KMS-11 (cell line): Measurements from ENCODE around the gene PPP4C.
A peak's percentile ranks its signal among the peaks of the same experiment; 100 is the strongest.

Experiments used
- H2AFZ ChIP-seq: fragments of 200-600 bp; sonication (generic); 2 replicates; pipeline ENCODE4 v1.6.1; 2016; ENCODE audit warnings: antibody characterized with exemption, mixed run types, low read depth
- H3K27ac ChIP-seq: fragments of 200-600 bp; sonication (generic); 2 replicates; pipeline ENCODE4 v1.6.1; 2016; ENCODE audit warnings: mild to moderate bottlenecking, mixed run types
- H3K27me3 ChIP-seq: fragments of 200-600 bp; sonication (generic); 2 replicates; pipeline ENCODE4 v1.6.1; 2017; ENCODE audit warnings: mild to moderate bottlenecking, low read depth, mixed run types, moderate library complexity; ENCODE audit not compliant: insufficient read depth
- H3K36me3 ChIP-seq: fragments of 200-600 bp; sonication (generic); 2 replicates; pipeline ENCODE4 v1.6.1; 2017; ENCODE audit warnings: mild to moderate bottlenecking, mixed run types; ENCODE audit not compliant: insufficient read depth
- H3K4me1 ChIP-seq: fragments of 200-600 bp; sonication (generic); 2 replicates; pipeline ENCODE4 v1.6.1; 2016; ENCODE audit warnings: mild to moderate bottlenecking, low read depth, mixed run types; ENCODE audit not compliant: poor library complexity, severe bottlenecking
- H3K4me2 ChIP-seq: fragments of 200-600 bp; sonication (generic); 2 replicates; pipeline ENCODE4 v1.7.0; 2016; ENCODE audit warnings: mild to moderate bottlenecking, mixed run types
- H3K4me3 ChIP-seq: fragments of 200-600 bp; sonication (generic); IDR thresholded peaks from 2 replicates; pipeline ENCODE4 v1.6.1; 2017; ENCODE audit warnings: low read depth, low read length, mixed read lengths; ENCODE audit not compliant: insufficient read depth
- H3K79me2 ChIP-seq: fragments of 200-600 bp; sonication (generic); 2 replicates; pipeline ENCODE4 v1.6.1; 2016; ENCODE audit warnings: low read depth, mixed run types; ENCODE audit not compliant: insufficient read depth
- H3K9ac ChIP-seq: fragments of 200-600 bp; sonication (generic); 2 replicates; pipeline ENCODE4 v1.6.1; 2016; ENCODE audit warnings: mild to moderate bottlenecking, mixed run types
- H4K20me1 ChIP-seq: fragments of 200-600 bp; sonication (generic); 2 replicates; pipeline ENCODE4 v1.6.1; 2016; ENCODE audit warnings: mild to moderate bottlenecking, mixed run types; ENCODE audit not compliant: insufficient read depth
- TF ChIP-seq, protein P1 (sequence below): fragments of 200-600 bp; sonication (generic); conservative IDR thresholded peaks from 2 replicates; pipeline ENCODE4 v1.6.1; 2017; ENCODE audit warnings: low read depth, mild to moderate bottlenecking, antibody characterized with exemption, low read length, moderate library complexity, mixed read lengths

The PPP4C gene

DNA sequence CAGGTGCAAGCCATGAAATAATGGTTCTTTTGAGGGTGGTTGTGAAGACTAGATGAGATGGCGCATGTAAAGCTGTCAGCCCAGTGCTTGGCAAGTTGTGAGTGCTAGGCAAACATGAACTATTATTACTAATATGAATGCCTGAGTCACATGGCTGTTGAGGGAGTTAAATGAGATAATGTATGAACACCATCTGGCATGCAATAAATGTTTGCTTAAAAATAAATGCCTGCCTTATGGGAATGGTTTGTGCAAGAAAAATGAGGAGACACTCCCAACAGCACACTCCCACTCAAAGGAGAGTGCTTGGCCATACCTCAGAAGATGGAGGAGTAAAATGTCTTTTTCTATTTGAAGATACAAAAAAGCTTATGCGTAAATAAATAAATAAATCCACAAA lies 43.6 kb downstream of the PPP4C start:
- H3K79me2 ChIP-seq = no peaks in the 10 kb centered on the region

DNA sequence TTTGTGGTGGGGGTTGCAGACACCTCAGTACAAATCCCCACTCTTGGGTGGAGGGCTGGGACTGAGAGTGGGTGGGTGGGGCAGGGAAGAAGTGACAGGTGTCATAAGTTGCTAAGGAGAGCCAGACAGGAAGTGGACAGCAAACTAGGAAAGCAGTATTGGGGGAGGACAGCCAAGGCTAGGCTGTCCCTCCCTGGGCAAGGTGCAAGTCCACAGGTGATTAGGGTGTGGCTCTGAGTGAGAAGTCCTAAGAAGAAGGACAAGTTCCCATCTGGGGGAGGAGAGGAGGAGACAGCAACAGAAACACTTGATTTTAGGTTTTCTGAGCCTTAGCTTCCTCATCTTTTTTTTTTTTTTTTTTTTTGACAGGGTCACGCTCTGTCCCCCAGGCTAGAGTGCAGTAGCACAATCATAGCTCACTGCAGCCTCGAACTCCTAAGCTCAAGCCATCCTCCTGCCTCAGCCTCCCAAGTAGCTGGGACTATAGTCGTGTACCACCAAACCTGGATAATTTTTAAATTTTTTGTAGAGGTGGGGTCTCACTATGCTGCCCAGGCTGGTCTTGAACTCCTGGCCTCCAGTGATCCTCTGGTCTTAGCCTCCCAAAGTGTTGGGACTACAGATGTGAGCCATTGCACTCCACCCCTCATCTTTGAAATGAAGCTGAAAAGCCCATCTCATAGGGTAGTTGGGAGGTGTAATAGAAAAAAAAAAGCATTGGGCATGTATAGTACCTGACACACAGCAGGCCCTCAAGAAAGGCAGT lies 44.7 kb downstream of the PPP4C start:
- H3K79me2 ChIP-seq = no peaks in the 10 kb centered on the region
- H3K27ac ChIP-seq = no peak overlapping the region
- no peaks in the 10 kb centered on the region for H3K27me3 ChIP-seq
- H2AFZ ChIP-seq = no peak overlapping the region
- H3K9ac ChIP-seq = no peak overlapping the region
- H3K36me3 ChIP-seq = no peaks in the 10 kb centered on the region
- no peak overlapping the region for H3K4me2 ChIP-seq
- TF ChIP-seq, protein P1, sequence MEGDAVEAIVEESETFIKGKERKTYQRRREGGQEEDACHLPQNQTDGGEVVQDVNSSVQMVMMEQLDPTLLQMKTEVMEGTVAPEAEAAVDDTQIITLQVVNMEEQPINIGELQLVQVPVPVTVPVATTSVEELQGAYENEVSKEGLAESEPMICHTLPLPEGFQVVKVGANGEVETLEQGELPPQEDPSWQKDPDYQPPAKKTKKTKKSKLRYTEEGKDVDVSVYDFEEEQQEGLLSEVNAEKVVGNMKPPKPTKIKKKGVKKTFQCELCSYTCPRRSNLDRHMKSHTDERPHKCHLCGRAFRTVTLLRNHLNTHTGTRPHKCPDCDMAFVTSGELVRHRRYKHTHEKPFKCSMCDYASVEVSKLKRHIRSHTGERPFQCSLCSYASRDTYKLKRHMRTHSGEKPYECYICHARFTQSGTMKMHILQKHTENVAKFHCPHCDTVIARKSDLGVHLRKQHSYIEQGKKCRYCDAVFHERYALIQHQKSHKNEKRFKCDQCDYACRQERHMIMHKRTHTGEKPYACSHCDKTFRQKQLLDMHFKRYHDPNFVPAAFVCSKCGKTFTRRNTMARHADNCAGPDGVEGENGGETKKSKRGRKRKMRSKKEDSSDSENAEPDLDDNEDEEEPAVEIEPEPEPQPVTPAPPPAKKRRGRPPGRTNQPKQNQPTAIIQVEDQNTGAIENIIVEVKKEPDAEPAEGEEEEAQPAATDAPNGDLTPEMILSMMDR = no peak
- H3K4me1 ChIP-seq = peaks cover 21% of the 10 kb centered on the region
- no peak overlapping the region for H3K4me3 ChIP-seq
- H4K20me1 ChIP-seq = no peaks in the 10 kb centered on the region

More for the DNA sequence above, 43.6 kb downstream of the PPP4C start:
- Histone ChIP-seq H3K9ac (no peak overlapping the region), H3K27ac (no peak overlapping the region), H2AFZ (no peak overlapping the region), H3K27me3 (no peaks in the 10 kb centered on the region), H3K4me2 (no peak overlapping the region), H3K36me3 (no peaks in the 10 kb centered on the region), H4K20me1 (no peaks in the 10 kb centered on the region), H3K4me3 (no peak overlapping the region), H3K4me1 (peaks cover 32% of the 10 kb centered on the region)
- TF ChIP-seq, protein P1 = no peak

DNA sequence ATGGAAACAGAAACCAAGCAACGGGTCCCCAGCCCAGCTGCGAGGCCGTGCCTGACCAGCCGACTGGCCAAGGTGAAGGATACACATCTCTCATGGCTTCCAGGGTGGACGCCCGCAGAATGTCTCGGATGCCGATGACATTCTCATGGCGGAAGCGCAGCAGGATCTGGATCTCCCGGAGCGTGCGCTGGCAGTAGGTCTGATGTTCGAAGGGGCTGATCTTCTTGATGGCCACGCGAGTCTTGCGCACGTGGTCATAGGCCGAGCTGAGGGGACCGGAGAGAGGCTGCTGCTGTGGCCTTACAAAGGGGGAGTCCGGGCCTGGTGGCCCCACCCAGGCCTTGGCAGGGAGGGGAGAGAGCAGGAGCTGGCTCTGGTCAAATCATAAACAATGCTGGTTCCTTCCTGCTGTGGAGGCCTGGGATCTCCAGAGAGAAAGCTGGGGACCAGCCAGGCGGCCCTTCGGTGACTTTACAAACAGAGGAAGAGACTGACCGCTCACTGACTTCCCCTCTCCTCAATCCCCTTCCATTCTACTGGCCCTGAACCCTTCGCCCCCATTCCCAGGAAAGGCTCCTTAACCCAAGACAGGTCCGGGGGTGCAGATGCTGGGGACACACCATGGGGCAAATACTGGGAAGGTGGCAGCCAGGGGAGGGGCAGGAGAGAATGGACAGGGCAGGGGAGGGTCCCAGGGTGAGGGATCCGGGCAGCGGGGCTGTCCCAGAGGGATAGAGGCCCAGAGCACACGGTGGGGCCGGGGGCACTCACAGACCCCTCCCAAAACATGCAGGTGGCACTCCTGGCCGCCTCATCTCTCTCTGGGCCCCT lies 46.2 kb downstream of the PPP4C start:
- TF ChIP-seq, protein P1 = no peak
- peak overlapping the region; percentile 87 for H2AFZ ChIP-seq
- peak overlapping the region; percentile 82 for H3K9ac ChIP-seq
- no peak overlapping the region for H3K4me3 ChIP-seq
- no peaks in the 10 kb centered on the region for H3K79me2 ChIP-seq
- H4K20me1 ChIP-seq = no peaks in the 10 kb centered on the region
- H3K4me1 ChIP-seq = peaks cover 14% of the 10 kb centered on the region
- no peaks in the 10 kb centered on the region for H3K27me3 ChIP-seq
- peak overlapping the region; percentile 96 for H3K4me2 ChIP-seq
- H3K36me3 ChIP-seq = no peaks in the 10 kb centered on the region
- no peak overlapping the region for H3K27ac ChIP-seq

DNA sequence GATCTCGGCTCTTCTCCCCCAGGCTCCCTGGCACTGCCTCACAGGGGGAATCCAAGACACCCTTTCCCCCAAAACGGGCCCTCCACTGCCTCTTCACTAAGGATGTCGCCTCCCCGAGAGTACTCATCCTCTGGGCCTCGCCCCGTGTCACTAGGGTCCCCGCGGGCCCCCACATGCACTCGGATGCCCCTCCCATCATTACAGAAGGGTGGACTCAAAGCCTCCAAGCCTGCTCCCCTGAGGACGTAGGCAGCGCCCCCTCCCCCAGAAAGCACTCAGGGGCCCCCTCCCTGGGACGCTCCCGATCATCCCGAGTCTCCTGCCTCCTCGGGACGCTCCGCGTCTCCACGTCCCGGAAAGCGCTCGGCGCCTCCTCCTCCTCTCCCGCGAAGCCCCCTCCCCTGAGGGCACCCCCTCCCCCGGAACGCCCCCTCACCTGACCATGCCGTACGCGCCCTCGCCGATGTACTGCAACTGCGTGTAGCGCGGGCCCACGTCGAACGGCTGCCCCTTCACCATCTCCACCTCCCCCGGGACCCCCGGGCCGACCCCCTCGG lies 46.9 kb downstream of the PPP4C start:
- Histone ChIP-seq H3K27ac (no peak overlapping the region), H3K27me3 (no peaks in the 10 kb centered on the region), H3K36me3 (no peaks in the 10 kb centered on the region), H2AFZ (peak overlapping the region; percentile 87), H3K4me3 (no peak overlapping the region), H3K4me1 (peaks cover 14% of the 10 kb centered on the region), H4K20me1 (no peaks in the 10 kb centered on the region), H3K79me2 (no peaks in the 10 kb centered on the region), H3K9ac (peak overlapping the region; percentile 82), H3K4me2 (peak overlapping the region; percentile 96)
- TF ChIP-seq, protein P1 = no peak
